ENCODE results near the gene OR2A2. TPM values are rescaled to one million over a fixed set of nuclear protein-coding genes. Genes with fewer than 3 reads are reported as not detected.
"Not testable (repeated sequence)": the region's sequence is repeated elsewhere in the genome, so short reads cannot be mapped to it uniquely, and the experiment has no call there.

OR2A2 gene, protein sequence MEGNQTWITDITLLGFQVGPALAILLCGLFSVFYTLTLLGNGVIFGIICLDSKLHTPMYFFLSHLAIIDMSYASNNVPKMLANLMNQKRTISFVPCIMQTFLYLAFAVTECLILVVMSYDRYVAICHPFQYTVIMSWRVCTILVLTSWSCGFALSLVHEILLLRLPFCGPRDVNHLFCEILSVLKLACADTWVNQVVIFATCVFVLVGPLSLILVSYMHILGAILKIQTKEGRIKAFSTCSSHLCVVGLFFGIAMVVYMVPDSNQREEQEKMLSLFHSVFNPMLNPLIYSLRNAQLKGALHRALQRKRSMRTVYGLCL
- total RNA-seq: not detected

DNA sequence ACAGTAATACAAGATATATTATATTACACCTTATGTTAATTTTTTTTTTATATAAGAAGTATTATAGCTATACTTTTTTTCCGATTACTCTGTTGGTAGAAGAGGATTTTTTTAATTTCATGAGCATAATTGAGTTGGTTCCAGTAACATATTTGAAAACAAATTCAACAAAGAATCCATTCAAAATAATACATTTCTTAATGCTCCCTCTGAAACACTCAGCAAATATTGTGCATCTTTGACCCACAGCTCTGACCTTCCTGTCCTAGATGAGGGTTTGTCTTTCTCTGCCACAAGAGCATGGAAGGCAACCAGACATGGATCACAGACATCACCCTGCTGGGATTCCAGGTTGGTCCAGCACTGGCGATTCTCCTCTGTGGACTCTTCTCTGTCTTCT is at the start of gene OR2A2:
Gene OR2A2, plus strand, starts transcription at position 301 of the 400 bp plus-strand sequence. Its CDS starts 0 bp downstream, at position 301.
- DNase-seq (ENCODE audit: low spot score): no peak

DNA sequence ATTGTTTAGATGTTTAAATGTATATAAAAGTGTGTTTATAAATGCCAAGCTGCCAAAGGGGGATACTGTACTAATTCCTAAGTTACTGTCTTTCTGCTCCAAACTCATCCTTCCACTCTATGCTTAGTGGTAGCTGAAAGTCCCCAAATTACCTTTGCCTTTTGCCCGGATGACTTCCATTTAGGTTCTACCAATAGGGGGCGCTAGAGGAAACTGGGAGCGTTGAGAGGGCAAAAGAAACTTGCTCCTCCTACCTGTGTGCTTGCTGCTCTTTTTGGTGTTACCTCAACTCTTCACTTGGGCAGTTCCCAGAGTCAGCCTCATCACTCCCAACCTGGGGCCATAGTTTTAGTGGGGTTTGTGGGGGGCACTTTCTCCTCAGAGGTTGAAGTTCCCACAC is 45.7 kb upstream of the OR2A2 start:
- no peak for DNase-seq (ENCODE audit: low spot score)

DNA sequence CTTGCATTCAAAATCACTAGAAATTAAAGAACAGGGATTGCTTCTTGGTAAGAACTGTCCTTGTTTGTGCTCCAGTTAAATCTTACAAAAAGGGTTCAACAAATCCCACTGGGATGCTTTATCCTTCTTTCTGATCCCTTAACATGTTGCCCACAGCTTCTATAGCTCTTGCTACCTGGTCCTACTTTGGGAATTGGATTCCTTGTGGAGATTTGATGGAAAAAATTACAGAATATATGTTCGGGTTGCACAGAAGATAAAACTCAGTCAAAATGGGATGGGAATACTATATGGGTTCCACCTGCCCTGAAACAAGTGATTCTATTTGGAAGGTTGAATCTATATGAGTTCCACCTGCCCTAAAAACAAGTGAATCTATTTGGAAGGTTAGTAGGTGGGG is 39.9 kb upstream of the OR2A2 start, which contains the start of gene OR2A25:
Gene OR2A25, plus strand, starts transcription at position 301 of the 400 bp plus-strand sequence. CDS start 4,409 bp downstream, outside the sequence.
- DNase-seq (ENCODE audit: low spot score): no peak

DNA sequence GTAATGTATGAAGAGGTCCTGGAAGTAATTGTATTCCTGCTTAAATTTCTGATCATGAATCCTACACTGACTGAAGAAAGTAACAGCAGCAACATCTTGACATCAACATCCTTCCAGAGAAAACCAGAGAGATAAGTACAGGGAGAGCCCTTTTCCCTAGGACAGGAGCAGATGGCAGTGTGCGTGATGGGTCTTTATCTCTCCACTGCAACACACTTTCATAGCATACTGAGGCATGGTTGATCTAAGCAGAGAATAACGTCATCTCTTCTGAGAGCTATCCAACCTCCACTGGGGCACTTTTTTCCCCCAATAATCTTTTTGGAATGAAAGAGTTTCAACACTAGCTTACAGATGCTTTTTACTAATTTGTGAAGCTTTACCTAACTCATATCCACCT is 39.4 kb upstream of the OR2A2 start:
- DNase-seq (ENCODE audit: low spot score): no peak

DNA sequence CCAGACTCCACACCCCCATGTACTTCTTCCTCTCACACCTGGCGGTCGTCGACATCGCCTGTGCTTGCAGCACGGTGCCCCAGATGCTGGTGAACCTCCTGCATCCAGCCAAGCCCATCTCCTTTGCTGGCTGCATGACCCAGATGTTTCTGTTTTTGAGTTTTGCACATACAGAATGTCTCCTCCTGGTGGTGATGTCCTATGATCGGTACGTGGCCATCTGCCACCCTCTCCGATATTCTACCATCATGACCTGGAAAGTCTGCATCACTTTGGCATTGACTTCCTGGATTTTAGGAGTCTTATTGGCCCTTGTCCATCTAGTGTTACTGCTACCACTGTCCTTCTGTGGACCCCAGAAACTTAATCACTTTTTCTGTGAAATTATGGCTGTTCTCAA is 35.0 kb upstream of the OR2A2 start:
- DNase-seq (ENCODE audit: low spot score): no peak

DNA sequence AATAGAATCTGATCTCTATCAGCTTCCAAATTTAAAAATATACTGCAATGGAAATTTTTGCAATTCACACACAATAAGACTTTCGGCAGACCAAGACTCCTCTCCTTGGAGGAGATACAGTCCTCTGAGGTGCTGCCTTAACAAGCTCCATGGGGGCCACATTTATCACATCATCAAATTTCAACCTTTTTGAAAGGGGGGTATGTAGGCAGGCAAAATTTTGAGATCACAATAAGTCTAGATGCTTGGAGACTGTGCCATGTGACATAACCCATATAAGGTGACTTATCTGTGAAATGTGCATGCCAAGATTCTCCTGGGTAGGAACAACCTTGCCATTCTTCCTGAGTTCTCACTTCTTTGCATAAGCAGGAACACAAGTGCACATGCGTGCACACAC is 23.4 kb upstream of the OR2A2 start, which contains the start of gene OR2A12:
Gene OR2A12, plus strand, starts transcription at position 301 of the 400 bp plus-strand sequence. CDS start 8,830 bp downstream, outside the sequence.
- DNase-seq (ENCODE audit: low spot score): no peak

DNA sequence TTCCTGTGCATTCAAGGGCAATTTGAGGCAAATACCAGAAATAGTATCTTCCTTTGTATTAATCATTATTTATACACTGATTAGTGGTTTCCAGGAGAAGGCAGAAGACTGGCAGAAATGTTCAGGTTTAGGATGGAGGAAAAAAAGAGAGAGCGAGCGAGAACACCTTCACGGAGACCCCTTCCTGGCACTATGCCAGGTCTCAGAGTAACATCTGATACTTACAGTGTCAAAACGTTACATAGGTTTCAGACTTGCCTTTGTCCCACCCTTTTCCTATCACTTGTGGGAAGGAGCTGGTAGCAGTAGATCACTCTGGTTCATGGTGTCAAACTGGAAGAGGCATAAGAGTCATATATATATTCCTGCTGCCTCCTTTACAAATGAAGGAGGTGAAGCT is 22.7 kb upstream of the OR2A2 start:
- no peak for DNase-seq (ENCODE audit: low spot score)

DNA sequence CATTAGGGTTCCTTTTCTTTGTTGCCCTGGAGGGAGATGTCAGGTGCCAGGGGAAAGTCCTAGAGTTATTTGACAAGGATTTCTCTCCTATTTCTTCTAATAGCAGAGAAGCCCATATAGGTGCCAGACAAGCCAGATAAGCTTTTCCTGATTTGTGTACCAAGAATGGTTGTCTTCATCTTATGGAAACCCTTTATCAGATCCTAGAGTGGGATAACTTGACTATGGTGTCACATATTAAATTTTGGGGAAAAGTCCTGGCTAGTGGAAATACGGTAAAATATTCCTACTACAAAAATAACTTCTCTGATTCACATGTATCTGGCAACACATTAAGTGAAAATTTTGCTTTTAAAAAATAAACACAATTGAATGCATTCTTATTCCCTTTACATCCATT is 22.2 kb upstream of the OR2A2 start:
- no peak for DNase-seq (ENCODE audit: low spot score)

DNA sequence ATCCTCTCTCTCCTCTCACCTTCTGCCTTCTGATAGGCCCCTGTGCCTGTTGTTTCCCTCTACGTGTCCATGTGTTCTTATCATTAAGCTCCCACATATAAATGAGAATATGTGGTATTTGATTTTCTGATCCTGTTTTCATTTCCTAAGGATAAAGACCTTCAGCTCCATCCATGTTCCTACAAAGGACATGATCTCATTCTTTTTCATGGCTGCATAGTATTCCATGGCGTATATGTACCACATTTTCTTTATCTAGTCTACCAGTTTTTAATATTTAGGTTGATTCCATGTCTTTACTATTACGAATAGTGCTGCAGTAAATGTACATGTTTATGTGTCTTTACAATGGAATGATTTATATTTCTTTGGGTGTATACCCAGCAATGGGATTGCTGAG is 18.7 kb upstream of the OR2A2 start:
- no peak for DNase-seq (ENCODE audit: low spot score)

DNA sequence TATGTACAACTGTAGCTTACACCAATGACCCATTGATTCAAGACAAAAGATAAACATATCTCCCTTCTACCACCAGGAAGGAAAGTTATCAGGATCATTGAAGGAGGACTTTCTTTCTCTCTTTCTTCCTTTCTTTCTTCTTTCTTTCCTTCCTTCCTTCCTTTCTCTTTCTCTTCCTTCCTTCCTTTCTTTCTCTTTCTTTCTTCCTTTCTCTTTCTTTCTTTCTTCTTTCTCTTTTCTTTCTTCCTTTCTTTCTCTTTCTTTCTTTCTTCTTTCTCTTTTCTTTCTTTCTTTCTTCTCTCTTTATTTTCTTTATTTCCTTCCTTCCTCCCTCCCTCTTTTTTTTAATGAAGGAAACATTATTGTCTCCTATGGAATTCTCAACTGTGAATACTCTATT is 10.6 kb upstream of the OR2A2 start:
- no peak for DNase-seq (ENCODE audit: low spot score)

DNA sequence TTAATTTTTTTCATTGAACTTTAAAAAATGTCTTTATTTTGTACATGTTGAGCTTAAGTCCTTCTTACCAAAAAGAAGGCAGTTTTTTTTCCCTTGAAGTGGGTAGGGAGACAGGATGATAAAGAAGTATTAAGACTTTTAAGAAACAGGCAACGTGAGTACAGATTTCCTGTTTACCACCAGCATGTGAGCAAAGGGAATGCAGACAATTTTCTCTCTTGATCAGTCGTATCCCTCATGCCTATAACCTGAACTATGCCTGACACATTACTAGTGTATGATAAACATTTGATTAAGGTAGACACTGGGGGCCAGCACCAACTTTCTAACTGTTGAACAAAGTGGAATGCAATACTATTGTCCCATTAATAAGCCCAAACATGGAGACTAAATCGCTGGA is 8.8 kb upstream of the OR2A2 start:
- DNase-seq (ENCODE audit: low spot score): no peak

DNA sequence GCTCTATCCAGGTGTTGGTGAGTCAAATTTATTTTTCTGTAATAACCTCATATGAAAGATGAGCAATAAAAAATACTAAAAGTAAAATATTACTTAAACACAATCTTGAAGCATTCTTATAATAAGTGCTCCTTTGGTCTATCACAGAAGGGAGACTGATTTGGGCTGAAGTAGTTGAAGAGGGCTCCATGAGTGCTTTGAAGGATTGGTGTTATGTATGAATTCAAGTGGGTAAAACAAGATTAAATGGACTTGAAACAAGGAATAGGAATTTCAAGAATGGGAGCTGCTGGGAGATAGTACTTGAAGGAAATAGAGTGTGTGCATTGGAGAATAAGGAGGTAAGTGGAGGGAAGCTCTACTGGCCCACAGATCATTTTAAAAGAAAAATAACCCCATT is 7.3 kb upstream of the OR2A2 start:
- DNase-seq (ENCODE audit: low spot score): no peak

DNA sequence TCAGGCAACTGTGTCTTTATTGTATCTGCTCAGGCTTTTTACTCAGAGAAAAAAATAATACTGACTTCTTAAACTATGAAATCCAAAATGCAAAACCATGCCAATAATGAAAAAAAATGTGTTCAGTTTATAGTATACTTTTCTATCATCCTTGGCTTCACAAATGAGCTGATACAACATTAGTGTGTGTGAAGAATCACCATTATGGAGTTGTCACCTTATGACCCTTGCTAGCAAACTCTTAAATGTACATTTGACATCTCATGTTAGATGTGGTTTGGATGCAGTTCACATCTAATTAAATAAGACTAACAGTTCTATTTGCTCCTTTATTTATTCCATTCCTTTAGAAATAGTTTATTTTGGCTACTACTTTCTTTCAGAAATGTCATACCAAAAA is 4.2 kb upstream of the OR2A2 start:
- no peak for DNase-seq (ENCODE audit: low spot score)

DNA sequence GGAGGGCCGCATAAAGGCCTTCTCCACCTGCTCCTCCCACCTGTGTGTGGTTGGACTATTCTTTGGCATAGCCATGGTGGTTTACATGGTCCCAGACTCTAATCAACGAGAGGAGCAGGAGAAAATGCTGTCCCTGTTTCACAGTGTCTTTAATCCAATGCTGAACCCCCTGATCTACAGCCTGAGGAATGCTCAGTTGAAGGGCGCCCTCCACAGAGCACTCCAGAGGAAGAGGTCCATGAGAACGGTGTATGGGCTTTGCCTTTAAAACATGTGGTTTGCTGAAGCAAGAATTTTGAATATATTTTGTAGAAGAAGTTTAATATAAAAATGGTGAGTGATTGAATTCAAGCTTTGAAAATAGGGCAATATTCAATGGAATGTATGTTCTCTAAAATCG is 889 bp downstream of the OR2A2 start:
- no peak for DNase-seq (ENCODE audit: low spot score)

DNA sequence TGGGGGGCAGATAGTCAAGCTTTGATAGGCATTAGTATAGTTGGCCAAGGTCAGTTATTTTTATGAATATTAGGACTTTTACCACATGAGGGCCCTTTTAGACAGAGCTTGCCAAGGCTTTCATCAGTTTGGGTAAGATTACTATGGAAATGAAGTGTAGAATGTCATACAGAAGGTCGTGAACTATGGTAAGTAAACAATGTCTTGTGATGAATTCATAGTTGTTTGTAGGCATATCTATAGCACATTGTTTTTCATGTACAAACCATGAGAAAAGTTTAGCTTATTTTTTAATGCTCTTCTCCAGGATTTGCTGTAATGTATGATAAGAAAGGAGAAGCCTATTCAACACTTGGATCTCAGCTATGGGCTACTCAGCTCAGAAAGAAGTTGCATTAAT is 4.3 kb downstream of the OR2A2 start:
- DNase-seq (ENCODE audit: low spot score): no peak

DNA sequence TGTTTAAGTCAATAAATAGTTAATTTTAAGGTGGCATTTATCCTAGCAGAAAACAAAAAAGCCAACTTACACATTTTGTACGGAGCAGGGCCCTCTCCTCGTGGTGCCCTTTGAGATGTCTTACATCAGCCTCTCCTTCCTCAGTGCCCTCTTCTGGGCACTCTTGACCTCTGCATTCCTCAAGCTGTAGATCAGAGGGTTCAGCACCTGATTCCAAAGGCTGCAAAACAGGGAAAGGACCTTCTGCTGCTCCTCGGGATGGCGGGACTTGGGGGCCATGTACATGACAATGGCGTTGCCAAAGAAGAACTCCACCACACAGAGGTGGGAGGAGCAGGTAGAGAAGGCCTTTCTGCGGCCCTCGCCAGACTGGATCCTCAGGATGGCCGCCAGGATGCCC is 9.0 kb downstream of the OR2A2 start:
- DNase-seq (ENCODE audit: low spot score): no peak

DNA sequence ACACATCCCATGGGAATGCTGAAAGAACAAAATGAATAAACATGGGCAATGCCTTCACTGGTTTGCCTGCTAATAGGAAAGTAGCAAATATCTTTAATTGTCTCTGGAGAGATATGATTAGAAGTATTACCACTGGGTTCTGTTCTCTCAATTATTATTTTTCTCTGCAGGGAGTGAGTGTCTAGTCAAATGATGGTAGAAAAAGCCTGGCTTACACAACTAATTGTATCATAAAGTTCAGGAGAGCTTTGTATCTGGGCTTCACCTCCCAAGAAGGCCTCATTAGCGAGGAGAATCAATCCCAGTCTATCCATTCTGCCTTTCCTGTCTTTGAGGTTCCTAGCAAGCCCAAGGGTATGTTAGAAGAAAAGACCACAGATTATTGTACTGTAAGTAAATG is 13.5 kb downstream of the OR2A2 start, which contains the start of gene OR2A14:
Gene OR2A14, plus strand, starts transcription at position 301 of the 400 bp plus-strand sequence. CDS start 5,937 bp downstream, outside the sequence.
- DNase-seq (ENCODE audit: low spot score): no peak

DNA sequence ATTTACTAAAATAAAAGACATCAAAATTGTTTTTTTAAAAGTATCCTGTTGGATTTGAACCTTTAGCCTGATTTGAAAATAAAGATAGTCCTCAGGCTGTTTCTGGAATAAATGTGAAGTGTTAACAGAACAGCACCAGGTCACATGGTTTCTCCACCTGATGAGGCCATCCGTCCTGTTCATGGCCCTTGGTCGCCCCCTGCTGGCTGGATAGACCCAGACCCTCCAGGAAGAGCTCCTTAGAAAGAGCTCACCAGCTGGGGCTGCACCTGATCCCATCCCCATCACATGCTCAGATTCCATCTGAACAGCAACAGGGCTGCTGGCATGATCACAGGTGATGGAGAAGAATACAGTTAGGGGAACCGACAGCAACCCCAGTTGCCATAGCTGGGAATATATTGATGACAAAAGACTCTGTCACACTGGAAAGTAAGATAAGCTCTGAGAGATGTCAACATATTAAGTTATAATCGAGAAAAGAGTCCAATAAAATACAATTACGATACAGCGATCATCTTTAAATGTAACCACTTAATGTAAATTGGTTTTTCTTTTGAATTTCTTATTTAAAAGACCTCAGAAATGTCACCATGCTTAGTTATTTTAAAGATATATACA is 18.4 kb downstream of the OR2A2 start:
- peak; percentile 83 for DNase-seq (ENCODE audit: low spot score)

DNA sequence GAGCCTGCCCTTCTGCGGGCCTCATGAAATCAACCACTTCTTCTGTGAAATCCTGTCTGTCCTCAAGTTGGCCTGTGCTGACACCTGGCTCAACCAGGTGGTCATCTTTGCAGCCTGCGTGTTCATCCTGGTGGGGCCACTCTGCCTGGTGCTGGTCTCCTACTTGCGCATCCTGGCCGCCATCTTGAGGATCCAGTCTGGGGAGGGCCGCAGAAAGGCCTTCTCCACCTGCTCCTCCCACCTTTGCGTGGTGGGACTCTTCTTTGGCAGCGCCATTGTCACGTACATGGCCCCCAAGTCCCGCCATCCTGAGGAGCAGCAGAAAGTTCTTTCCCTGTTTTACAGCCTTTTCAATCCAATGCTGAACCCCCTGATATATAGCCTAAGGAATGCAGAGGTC is 20.2 kb downstream of the OR2A2 start:
- not testable (repeated sequence) for DNase-seq (ENCODE audit: low spot score)

DNA sequence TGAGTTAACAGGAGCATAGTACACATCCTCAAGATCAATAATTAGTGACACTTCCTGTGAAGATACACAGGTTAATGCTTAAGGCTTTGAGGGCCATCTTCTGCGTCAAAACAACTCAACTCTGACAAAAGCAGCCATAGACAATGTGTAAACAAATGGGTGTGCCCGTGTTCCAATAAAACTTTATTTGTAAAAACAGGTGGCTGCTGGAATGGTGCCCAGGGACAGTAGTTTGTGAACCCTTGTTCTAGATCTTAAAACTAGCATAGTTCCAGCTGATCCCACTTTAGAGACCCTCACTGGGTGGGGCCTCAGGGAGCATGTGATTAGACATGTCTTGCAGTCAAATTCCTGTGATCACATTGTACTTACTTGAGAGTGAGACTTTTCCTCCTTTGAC is 21.3 kb downstream of the OR2A2 start:
- no peak for DNase-seq (ENCODE audit: low spot score)

DNA sequence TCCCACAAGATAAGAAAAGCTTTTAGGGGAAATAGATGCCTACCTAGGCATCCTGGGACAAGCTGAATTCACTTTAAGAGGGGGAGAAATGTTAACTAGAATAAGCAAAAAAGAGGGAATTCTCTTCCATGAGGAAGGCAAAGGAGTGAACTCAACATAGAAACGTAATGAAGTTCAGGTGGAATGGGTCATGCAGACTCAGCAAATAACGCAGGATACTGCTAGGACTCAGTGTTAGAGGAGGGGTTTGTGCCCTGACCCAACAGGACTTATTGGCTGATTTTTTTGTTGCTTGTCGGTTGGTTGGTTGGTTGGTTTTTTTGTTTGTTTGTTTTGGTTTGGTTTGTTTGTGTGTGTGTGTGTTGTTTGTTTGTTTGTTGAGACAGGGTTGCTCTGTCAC is 22.9 kb downstream of the OR2A2 start:
- no peak for DNase-seq (ENCODE audit: low spot score)

DNA sequence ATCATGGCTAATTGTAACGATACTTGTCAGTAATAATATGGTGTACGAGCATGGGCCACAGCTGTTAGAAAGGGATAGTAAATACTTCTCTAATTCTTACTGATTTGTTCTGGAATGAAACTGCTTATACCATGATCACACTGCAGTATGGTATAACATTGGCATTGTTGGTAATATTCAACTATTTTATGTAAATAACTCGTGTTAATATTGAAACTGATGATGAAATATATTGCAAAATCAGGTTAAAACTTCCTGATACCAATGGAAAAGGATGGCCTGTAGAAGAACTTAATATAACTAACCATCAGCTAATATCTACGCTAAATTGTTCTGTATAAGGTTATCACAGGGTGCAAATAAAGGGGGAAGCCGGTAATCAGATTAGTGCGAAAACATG is 23.9 kb downstream of the OR2A2 start:
- DNase-seq (ENCODE audit: low spot score): no peak

DNA sequence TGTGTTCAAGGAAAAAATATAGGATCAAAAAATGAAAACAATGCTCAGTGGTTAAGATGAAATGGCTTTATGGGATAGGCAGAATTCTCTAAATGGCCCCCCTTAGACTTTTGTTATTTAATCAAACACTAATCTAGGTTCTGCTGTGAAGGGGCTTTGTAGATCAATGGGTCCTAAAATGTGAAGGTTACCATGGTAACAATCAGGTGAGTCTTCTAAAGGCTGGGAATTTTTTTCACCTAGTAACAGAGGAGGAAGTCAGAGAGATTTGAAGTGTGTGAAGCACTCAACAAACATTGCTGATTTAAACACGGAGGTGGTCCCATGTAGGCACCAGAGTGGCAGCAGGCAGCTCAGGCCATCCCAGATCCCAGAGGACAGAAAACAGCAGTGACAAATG is 24.7 kb downstream of the OR2A2 start:
- no peak for DNase-seq (ENCODE audit: low spot score)
